ENCODE data around the gene HS3ST3B1. TPM values are rescaled to one million over a fixed set of nuclear protein-coding genes. Genes with fewer than 3 reads are reported as not detected.

The HS3ST3B1 gene
- total and polyA plus RNA-seq, 3 donors from 2014 or later: 1.5 to 2.1 (median 1.9) TPM

DNA sequence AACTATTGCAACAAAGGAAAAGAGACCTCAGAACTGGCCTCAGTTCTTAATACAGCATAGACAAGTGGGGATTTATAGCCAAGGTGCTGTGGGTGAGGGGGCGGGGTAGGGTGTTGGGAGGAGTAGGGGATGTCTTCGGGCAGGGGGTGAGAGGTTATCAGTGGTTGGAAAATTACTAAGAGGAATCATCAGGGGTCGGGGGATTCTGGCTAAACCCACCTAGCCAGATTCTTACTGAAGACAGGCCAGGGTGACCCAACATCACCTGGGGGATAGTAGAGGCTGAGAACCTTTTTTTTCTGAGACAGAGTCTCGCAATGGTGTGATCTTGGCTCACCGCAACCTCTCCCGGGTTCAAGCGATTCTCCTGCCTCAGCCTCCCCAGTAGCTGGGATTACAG is 32.6 kb downstream of the HS3ST3B1 start:
- Histone ChIP-seq H3K9me3 (no peaks in the 10 kb centered on the region), H3K4me3 (no peak overlapping the region), H3K27me3 (no peaks in the 10 kb centered on the region), H3K27ac (no peak overlapping the region), H3K4me1 (no peaks in the 10 kb centered on the region), H3K36me3 (ENCODE audit: low read depth, missing control alignments) (no peaks in the 10 kb centered on the region)
- no peak for TF ChIP-seq POLR2A (IDR thresholded peaks at IDR 0.05)
- no peak for TF ChIP-seq CTCF (IDR thresholded peaks at IDR 0.05)
- DNase-seq: no peak
- intact Hi-C loops (cut with DNase I; ENCODE audit: low total_unique reads): no loop called here
- 81 to 84% methylated on average over 6 to 7 of the region's 7 CpGs for WGBS, 2 donors

DNA sequence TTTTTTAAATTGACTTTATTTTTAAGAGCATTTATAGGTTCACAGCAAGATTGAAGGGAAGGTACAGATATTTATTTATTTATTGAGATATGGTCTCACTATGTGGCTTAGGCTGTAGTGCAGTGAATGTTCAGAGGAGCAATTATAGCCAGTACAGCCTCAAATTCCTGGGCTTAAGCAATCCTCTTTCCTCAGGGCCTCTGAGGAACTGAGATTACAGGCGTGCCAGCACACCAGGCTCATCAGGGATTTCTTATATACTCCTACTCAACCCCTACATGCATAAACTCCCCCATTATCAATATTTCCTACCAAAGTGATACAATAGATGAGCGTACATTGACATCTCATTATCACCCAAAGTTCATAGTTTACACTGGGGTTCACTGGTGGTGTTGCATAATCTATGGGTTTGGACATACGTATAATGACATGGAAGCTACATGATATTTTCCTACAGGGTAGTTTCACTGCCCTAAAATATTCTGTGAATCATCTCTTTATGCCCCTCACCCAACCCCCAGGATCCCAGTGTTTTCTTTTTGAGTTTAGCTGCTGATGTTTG is 33.5 kb downstream of the HS3ST3B1 start:
- Histone ChIP-seq H3K4me1 (no peaks in the 10 kb centered on the region), H3K9me3 (no peaks in the 10 kb centered on the region), H3K36me3 (ENCODE audit: low read depth, missing control alignments) (no peaks in the 10 kb centered on the region), H3K27ac (no peak overlapping the region), H3K4me3 (no peak overlapping the region), H3K27me3 (no peaks in the 10 kb centered on the region)
- DNase-seq: no peak
- 82 to 95% methylated on average over 3 of the region's 3 CpGs for WGBS, 2 donors
- TF ChIP-seq CTCF (IDR thresholded peaks at IDR 0.05): no peak
- intact Hi-C loops (cut with DNase I; ENCODE audit: low total_unique reads): no loop called here

GRCh38 chr17:14334919-14335318 is 34.0 kb downstream of the HS3ST3B1 start:
- H3K4me1 ChIP-seq: no peaks in the 10 kb centered on the region
- no peaks in the 10 kb centered on the region for H3K27me3 ChIP-seq
- no peak overlapping the region for H3K27ac ChIP-seq
- intact Hi-C loops (cut with DNase I; ENCODE audit: low total_unique reads): no loop called here
- 63 to 68% methylated on average over 2 of the region's 2 CpGs for WGBS, 2 donors
- H3K4me3 ChIP-seq: no peak overlapping the region
- TF ChIP-seq POLR2A (IDR thresholded peaks at IDR 0.05) (no peak), CTCF (IDR thresholded peaks at IDR 0.05) (no peak)
- no peak for DNase-seq
- no peaks in the 10 kb centered on the region for H3K36me3 ChIP-seq (ENCODE audit: low read depth, missing control alignments)
- no peaks in the 10 kb centered on the region for H3K9me3 ChIP-seq

GRCh38 chr17:14336418-14336817 is 35.5 kb downstream of the HS3ST3B1 start:
- no peaks in the 10 kb centered on the region for H3K36me3 ChIP-seq (ENCODE audit: low read depth, missing control alignments)
- H3K4me3 ChIP-seq: no peak overlapping the region
- 82 to 87% methylated on average over 4 of the region's 4 CpGs for WGBS, 2 donors
- no peaks in the 10 kb centered on the region for H3K27me3 ChIP-seq
- intact Hi-C loops (cut with DNase I; ENCODE audit: low total_unique reads): no loop called here
- DNase-seq: no peak
- no peaks in the 10 kb centered on the region for H3K4me1 ChIP-seq
- no peak overlapping the region for H3K27ac ChIP-seq
- H3K9me3 ChIP-seq: no peaks in the 10 kb centered on the region
- TF ChIP-seq POLR2A (IDR thresholded peaks at IDR 0.05): no peak
- no peak for TF ChIP-seq CTCF (IDR thresholded peaks at IDR 0.05)

GRCh38 chr17:14337596-14338079 is 36.8 kb downstream of the HS3ST3B1 start:
- TF ChIP-seq POLR2A (IDR thresholded peaks at IDR 0.05) (no peak), CTCF (IDR thresholded peaks at IDR 0.05) (no peak)
- Histone ChIP-seq H3K4me3 (no peak overlapping the region), H3K27me3 (no peaks in the 10 kb centered on the region), H3K4me1 (no peaks in the 10 kb centered on the region), H3K36me3 (ENCODE audit: low read depth, missing control alignments) (no peaks in the 10 kb centered on the region), H3K9me3 (no peaks in the 10 kb centered on the region), H3K27ac (no peak overlapping the region)
- 90 to 92% methylated on average over 3 of the region's 3 CpGs for WGBS, 2 donors
- no peak for DNase-seq
- intact Hi-C loops (cut with DNase I; ENCODE audit: low total_unique reads): no loop called here
